Bronchial epithelial cell (primary cell): Measurements from ENCODE around the gene CD82. TPM values are rescaled to one million over a fixed set of nuclear protein-coding genes. Genes with fewer than 3 reads are reported as not detected.

ENCODE experiments used
- DNase-seq: peaks from one replicate; pipeline ENCODE4 v3.0.0-alpha.2; 2010; ENCODE audit warnings: low read depth
- FAIRE-seq: peaks from 2 replicates; lab custom pipeline; 2011; peaks lifted over from hg19 to GRCh38; lab: Jason Lieb, UNC
- H3K27me3 ChIP-seq: 2 replicates; pipeline ENCODE4 v1.5.1; 2011; ENCODE audit warnings: low read length; ENCODE audit not compliant: control insufficient read depth, insufficient read depth
- H3K36me3 ChIP-seq: 2 replicates; pipeline ENCODE4 v1.5.1; 2011; ENCODE audit warnings: low read length; ENCODE audit not compliant: control insufficient read depth, insufficient read depth
- H3K4me3 ChIP-seq: 2 replicates; pipeline ENCODE4 v1.5.1; 2011; ENCODE audit warnings: mild to moderate bottlenecking, low read depth, low read length, control low read depth
- total RNA-seq: library from RNA; depleted of rRNA; stranded (reverse); fragments of >200 nt; gene quantifications from 2 replicates; pipeline ENCODE4 v1.2.1, GENCODE V29; 2014
- TF ChIP-seq, protein P1 (sequence below): IDR thresholded peaks from 2 replicates; pipeline ENCODE4 v1.5.1; 2011; ENCODE audit warnings: mild to moderate bottlenecking, moderate library complexity, low read length, control low read depth, inconsistent platforms; ENCODE audit not compliant: insufficient read depth, severe bottlenecking

Gene CD82
- total RNA-seq, 1 donor from 2014 or later = 48.7 TPM

DNA sequence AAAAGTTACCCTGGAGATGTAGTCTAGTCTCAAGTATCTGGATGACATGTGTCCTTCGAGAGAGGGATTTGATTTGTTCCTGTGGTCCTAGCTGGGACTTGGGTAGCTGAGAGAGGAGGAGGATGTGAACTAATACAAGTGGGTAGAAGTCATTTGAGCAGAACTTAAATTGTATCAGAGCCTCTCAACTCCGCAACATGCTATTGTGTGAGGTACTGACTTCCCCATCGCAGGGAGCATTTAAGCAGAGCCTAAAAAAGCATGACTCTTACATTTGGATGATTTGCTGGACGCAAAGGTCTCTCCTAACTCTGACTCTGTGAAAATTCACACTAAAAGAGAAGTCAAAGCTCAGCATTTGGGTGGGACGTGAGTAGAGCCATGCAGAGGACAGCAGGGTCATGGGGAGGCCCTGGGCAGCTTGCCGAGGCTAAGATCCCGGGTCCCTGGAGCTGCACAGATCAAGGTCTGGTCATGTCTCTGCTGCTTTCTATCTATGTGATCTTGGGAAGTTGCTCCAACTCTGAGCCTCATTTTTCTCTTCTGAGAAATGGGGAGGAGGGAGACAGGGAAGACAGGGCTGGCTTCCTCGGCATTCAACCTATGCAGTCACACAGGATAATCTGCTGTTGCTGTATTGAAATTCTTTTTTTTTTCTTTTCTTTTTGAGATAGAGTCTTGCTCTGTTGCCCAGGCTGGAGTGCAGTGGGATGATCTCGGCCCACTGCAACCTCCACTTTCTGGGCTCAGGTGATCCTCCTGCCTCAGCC lies 44.9 kb downstream of the CD82 start:
- Histone ChIP-seq H3K36me3 (peaks cover 31% of the 10 kb centered on the region), H3K4me3 (no peak overlapping the region), H3K27me3 (no peaks in the 10 kb centered on the region)
- FAIRE-seq (no peak), DNase-seq (no peak)
- TF ChIP-seq, protein P1, sequence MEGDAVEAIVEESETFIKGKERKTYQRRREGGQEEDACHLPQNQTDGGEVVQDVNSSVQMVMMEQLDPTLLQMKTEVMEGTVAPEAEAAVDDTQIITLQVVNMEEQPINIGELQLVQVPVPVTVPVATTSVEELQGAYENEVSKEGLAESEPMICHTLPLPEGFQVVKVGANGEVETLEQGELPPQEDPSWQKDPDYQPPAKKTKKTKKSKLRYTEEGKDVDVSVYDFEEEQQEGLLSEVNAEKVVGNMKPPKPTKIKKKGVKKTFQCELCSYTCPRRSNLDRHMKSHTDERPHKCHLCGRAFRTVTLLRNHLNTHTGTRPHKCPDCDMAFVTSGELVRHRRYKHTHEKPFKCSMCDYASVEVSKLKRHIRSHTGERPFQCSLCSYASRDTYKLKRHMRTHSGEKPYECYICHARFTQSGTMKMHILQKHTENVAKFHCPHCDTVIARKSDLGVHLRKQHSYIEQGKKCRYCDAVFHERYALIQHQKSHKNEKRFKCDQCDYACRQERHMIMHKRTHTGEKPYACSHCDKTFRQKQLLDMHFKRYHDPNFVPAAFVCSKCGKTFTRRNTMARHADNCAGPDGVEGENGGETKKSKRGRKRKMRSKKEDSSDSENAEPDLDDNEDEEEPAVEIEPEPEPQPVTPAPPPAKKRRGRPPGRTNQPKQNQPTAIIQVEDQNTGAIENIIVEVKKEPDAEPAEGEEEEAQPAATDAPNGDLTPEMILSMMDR = no peak

DNA sequence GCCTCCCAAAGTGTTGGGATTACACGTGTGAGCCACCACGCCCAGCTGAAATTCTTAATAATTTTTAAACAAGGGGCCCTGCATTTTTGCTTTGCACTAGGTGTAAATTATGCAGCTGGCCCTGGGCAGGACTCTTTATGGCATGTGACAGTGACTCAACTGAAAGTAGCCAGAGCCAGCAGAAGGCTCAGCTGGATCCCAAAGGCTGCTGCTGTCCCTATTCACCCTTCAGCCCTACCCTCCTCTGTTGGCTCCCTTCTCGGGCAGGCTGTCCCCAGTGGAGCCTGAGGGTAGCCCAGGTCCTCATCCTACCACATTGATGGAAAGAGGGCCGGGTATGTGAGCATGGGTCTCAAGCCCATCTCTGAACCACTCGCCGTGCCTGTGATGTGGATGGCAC lies 45.6 kb downstream of the CD82 start:
- TF ChIP-seq, protein P1 = no peak
- no peak overlapping the region for H3K4me3 ChIP-seq
- FAIRE-seq = no peak
- H3K36me3 ChIP-seq = peaks cover 31% of the 10 kb centered on the region
- no peaks in the 10 kb centered on the region for H3K27me3 ChIP-seq
- DNase-seq = no peak

DNA sequence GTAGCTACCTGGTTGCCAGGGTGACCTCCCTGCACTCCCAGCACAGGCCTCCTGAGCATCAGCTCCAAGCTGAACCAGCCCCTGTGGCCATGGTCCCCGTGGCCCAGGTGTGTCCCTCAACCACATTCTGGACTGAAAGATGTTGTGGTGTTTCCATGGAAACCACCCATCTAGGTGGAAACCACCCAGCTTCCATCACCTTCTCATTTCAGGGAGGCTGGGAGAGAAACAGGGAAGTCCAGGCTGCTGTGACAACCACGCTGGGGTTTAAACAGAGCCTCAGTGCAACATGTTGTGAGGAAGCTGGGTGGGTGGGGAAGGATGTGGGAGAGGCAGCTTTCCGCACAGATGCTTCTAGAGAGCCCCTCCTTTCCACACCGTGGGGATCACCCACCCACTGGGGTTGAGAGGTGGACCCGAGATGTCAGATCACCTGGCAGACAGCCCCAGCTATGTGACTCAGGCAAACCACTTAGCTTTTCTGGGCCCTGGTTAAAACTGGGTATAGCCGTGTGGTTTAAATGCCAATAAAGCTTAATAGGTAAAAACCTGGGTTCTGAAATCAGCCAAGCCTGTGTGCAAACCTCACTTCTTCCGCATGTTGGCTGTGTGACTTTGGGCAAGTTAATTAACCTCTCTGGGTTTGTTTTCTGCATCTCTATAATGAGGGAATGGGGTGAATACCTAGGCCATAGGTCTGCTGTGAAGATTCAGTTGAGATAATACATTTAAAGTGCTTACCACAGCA lies 46.4 kb downstream of the CD82 start:
- peak; percentile 50 for FAIRE-seq
- H3K36me3 ChIP-seq = peaks cover 31% of the 10 kb centered on the region
- H3K27me3 ChIP-seq = no peaks in the 10 kb centered on the region

GRCh38 chr11:44613153-44613552 lies 47.7 kb downstream of the CD82 start:
- Histone ChIP-seq H3K36me3 (peaks cover 26% of the 10 kb centered on the region), H3K27me3 (no peaks in the 10 kb centered on the region), H3K4me3 (no peak overlapping the region)
- no peak for FAIRE-seq
- no peak for DNase-seq
- TF ChIP-seq, protein P1 = no peak

More for the DNA sequence above, 46.4 kb downstream of the CD82 start:
- H3K4me3 ChIP-seq = no peak overlapping the region
- TF ChIP-seq, protein P1 = no peak
- DNase-seq = no peak

GRCh38 chr11:44614281-44614775 lies 48.9 kb downstream of the CD82 start:
- peaks cover 29% of the 10 kb centered on the region for H3K36me3 ChIP-seq
- TF ChIP-seq, protein P1 = no peak
- FAIRE-seq (no peak), DNase-seq (no peak)
- H3K4me3 ChIP-seq = no peak overlapping the region
- H3K27me3 ChIP-seq = no peaks in the 10 kb centered on the region
